Midbrain (tissue), 1 donor: ENCODE data around the gene ARNT2.

ENCODE experiments used
- DNase-seq: peaks from one replicate; lab custom pipeline; 2025; lab: John Stamatoyannopoulos, UW

ARNT2 gene

GRCh38 chr15:80594091-80594889 lies 190.1 kb downstream of the ARNT2 start:
- no peak for DNase-seq

GRCh38 chr15:80595396-80595795 lies 191.2 kb downstream of the ARNT2 start:
- DNase-seq: no peak

- no peak for DNase-seq
Observed at GRCh38 chr15:80596521-80596976, 192.4 kb downstream of the ARNT2 start.

GRCh38 chr15:80597076-80597475 lies 192.9 kb downstream of the ARNT2 start:
- DNase-seq: no peak

GRCh38 chr15:80599359-80599758 lies 195.2 kb downstream of the ARNT2 start:
- no peak for DNase-seq

GRCh38 chr15:80600626-80601025 lies 196.4 kb downstream of the ARNT2 start:
- DNase-seq: no peak

GRCh38 chr15:80601256-80601655 lies 197.1 kb downstream of the ARNT2 start:
- no peak for DNase-seq

- DNase-seq: no peak
Observed at GRCh38 chr15:80604583-80605575, 200.7 kb downstream of the ARNT2 start.

GRCh38 chr15:80605591-80606150 lies 201.5 kb downstream of the ARNT2 start:
- no peak for DNase-seq

GRCh38 chr15:80606511-80607071 lies 202.4 kb downstream of the ARNT2 start:
- no peak for DNase-seq

GRCh38 chr15:80607287-80607980 lies 203.3 kb downstream of the ARNT2 start:
- DNase-seq: no peak

GRCh38 chr15:80608688-80609087 lies 204.5 kb downstream of the ARNT2 start:
- no peak for DNase-seq

- DNase-seq: no peak
Observed at GRCh38 chr15:80609091-80609490, 204.9 kb downstream of the ARNT2 start.

- DNase-seq: no peak
Observed at GRCh38 chr15:80609512-80609946, 205.3 kb downstream of the ARNT2 start.

GRCh38 chr15:80611543-80612080 lies 207.4 kb downstream of the ARNT2 start:
- no peak for DNase-seq

GRCh38 chr15:80612118-80612823 lies 208.1 kb downstream of the ARNT2 start:
- no peak for DNase-seq

GRCh38 chr15:80613762-80614365 lies 209.7 kb downstream of the ARNT2 start:
- no peak for DNase-seq

- DNase-seq: no peak
Observed at GRCh38 chr15:80614711-80615360, 210.7 kb downstream of the ARNT2 start.

- DNase-seq: no peak
Observed at GRCh38 chr15:80615361-80615736, 211.2 kb downstream of the ARNT2 start.
